Ishikawa (cell line): ENCODE measurements around the gene ERAL1.

ENCODE experiments used
- CEBPB ChIP-seq: IDR thresholded peaks from 2 replicates; pipeline ENCODE4 v1.6.1; 2012
- CREB1 ChIP-seq: IDR thresholded peaks from 2 replicates; pipeline ENCODE4 v1.6.1; 2012; ENCODE audit warnings: low read depth
- EGR1 ChIP-seq: IDR thresholded peaks from 2 replicates; pipeline ENCODE4 v1.6.1; 2012
- EP300 ChIP-seq: IDR thresholded peaks from 2 replicates; pipeline ENCODE4 v1.6.1; 2012; ENCODE audit warnings: borderline replicate concordance
- FOXM1 ChIP-seq: IDR thresholded peaks from 2 replicates; pipeline ENCODE4 v1.6.1; 2012; ENCODE audit warnings: low read depth, borderline replicate concordance
- NFIC ChIP-seq: IDR thresholded peaks from 2 replicates; pipeline ENCODE4 v1.6.1; 2012
- RAD21 ChIP-seq: IDR thresholded peaks from 2 replicates; pipeline ENCODE4 v1.6.1; 2012; ENCODE audit warnings: low read depth
- REST ChIP-seq: IDR thresholded peaks from 2 replicates; pipeline ENCODE4 v1.6.1; 2012; ENCODE audit warnings: low read depth, mild to moderate bottlenecking
- TAF1 ChIP-seq: IDR thresholded peaks from 2 replicates; pipeline ENCODE4 v1.6.1; 2012; ENCODE audit warnings: low read depth, mild to moderate bottlenecking
- TCF12 ChIP-seq: IDR thresholded peaks from 2 replicates; pipeline ENCODE4 v1.6.1; 2012; ENCODE audit warnings: low read depth
- TEAD4 ChIP-seq: IDR thresholded peaks from 2 replicates; pipeline ENCODE4 v1.6.1; 2012
- YY1 ChIP-seq: IDR thresholded peaks from 2 replicates; pipeline ENCODE4 v1.6.1; 2012; ENCODE audit warnings: low read depth
- ZBTB7A ChIP-seq: IDR thresholded peaks from 2 replicates; pipeline ENCODE4 v1.6.1; 2012; ENCODE audit warnings: low read depth
- TF ChIP-seq, protein P1 (sequence below): IDR thresholded peaks from 2 replicates; pipeline ENCODE4 v1.6.1; 2012
- TF ChIP-seq, protein P2 (sequence below): IDR thresholded peaks from 2 replicates; pipeline ENCODE4 v1.6.1; 2012

ERAL1 gene

DNA sequence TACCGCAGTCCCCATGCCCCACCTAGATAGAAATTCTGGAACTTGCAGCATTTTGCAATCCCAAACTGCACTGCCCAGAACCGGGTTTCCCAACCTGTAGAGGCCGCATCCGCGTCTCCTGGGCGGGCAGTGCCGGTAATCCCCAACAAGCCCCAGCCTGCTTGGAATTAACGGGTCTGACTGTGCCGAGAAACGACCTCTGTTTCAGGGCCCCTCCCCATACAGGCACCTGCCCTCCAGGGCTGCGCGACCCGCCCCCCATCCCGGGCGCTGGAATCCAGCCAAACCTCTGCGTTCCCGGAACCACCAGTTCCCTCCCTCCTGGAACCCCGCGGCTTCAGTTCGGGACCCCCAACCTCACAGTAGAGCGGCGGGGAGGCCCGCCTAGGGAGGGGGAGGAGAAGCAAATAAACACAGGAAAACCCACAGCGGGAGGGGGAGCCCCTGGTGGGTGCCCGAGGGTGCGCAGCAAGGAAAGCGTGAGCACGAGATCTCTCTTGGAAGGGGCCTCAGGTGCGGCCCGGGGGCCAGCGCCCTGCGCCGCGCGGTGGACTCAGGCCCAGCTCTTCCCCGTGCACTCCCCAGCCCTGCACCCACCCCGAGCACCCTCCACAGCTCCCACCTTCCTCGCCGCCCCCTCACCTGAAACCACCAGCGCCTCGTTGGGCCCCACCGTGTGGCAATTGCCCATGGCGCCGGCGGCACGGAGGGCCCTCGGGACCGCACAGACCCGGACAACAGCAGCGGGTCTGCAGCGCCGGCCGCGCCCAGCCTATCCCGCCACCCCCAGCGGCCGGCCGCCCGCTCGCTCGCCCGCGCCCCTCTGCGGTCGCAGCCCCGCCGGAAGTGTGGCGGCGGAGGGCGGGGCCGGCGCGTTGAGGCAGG lies 42.3 kb downstream of the ERAL1 start, which contains the start of gene FLOT2:
Gene FLOT2 (minus strand): TSS at position 850 of the 885 bp plus-strand sequence. CDS start 159 bp downstream, at position 691.
- TF ChIP-seq NFIC (peak; percentile 85), FOXM1 (no peak), CREB1 (no peak), TAF1 (peak; percentile 53; the same call in 1 of the 2 replicates), REST (no peak), ZBTB7A (peak; percentile 86; the same call in 1 of the 2 replicates), CEBPB (no peak), EGR1 (peak; percentile 40), YY1 (no peak; the same call in 1 of the 2 replicates), EP300 (peak; percentile 39; the same call in 1 of the 2 replicates), TCF12 (no peak; the same call in 1 of the 2 replicates), RAD21 (no peak), TEAD4 (peak; percentile 10; the same call in 1 of the 2 replicates)
- TF ChIP-seq, protein P1, sequence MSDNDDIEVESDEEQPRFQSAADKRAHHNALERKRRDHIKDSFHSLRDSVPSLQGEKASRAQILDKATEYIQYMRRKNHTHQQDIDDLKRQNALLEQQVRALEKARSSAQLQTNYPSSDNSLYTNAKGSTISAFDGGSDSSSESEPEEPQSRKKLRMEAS: no peak; the same call in 1 of the 2 replicates
- TF ChIP-seq, protein P2, sequence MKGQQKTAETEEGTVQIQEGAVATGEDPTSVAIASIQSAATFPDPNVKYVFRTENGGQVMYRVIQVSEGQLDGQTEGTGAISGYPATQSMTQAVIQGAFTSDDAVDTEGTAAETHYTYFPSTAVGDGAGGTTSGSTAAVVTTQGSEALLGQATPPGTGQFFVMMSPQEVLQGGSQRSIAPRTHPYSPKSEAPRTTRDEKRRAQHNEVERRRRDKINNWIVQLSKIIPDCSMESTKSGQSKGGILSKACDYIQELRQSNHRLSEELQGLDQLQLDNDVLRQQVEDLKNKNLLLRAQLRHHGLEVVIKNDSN: no peak

GRCh38 chr17:28897769-28898526 lies 43.1 kb downstream of the ERAL1 start:
- TF ChIP-seq FOXM1: no peak
- TF ChIP-seq, protein P1: no peak
- TF ChIP-seq TCF12: no peak
- no peak for TF ChIP-seq EGR1
- TF ChIP-seq TAF1: no peak

GRCh38 chr17:28898527-28898955 lies 43.7 kb downstream of the ERAL1 start:
- no peak for TF ChIP-seq EP300

DNA sequence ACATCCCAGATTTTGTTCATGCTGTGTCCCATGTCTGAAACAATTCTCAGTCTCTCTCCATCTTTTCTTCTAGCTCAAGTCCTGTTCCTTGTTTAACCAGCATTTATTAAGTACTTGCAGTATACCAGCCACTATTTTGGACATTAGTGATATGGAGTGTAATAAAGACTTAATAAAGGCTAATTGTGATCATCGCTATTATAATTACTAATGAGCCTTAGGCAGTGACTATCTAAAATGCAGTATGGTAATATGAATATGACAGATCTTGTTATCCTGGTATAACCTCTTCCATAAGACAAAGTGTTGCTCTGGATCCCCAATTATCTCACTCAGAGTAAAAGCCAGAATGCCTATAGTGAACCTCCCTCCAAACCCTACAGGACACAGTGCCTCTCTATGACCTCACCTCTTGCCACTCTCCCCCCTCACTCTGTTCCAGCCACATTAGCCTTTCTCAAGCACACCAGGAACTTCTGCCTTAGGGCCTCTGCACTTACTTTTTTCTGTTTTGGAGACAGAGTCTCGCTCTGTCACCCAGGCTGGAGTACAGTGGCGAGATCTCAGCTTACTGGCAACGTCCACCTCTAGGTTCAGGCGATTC lies 44.5 kb downstream of the ERAL1 start:
- TF ChIP-seq ZBTB7A: no peak

GRCh38 chr17:28900986-28901726 lies 46.3 kb downstream of the ERAL1 start:
- no peak for TF ChIP-seq TAF1
- TF ChIP-seq EGR1: no peak

- TF ChIP-seq CEBPB (no peak), CREB1 (no peak), EP300 (no peak), TEAD4 (no peak), TCF12 (no peak), EGR1 (no peak), REST (no peak)
These were observed 47.3 kb downstream of the ERAL1 start for GRCh38 chr17:28901866-28902818.
